H1 (cell line): ENCODE results near the gene AVPR1B. TPM values are rescaled to one million over a fixed set of nuclear protein-coding genes. Genes with fewer than 3 reads are reported as not detected.

Experiments
- CTCF ChIA-PET: fragments of 300-600 bp; sonication (Branson Sonifier 250); formaldehyde crosslinking; loops from one replicate; lab custom pipeline; 2021; ENCODE audit not compliant: partially characterized antibody; lab: Charles Lee
- POLR2A ChIA-PET: fragments of 300-600 bp; sonication (Branson Sonifier 250); formaldehyde crosslinking; loops from one replicate; lab custom pipeline; 2021; ENCODE audit warnings: inconsistent platforms; ENCODE audit not compliant: partially characterized antibody; lab: Charles Lee
- DNase-seq, 2 experiments: peaks; one replicate each; pipeline versions ENCODE4 v3.0.0 to v3.0.0-alpha.2; 2010 to 2022; ENCODE audit warnings: low spot score in 2 of 2, low read depth in 1 of 2, mixed read lengths in 1 of 2
- FAIRE-seq: peaks from 2 replicates; lab custom pipeline; 2011; peaks lifted over from hg19 to GRCh38; lab: Jason Lieb, UNC
- H2AFZ ChIP-seq: 2 replicates; pipeline ENCODE4 v1.8.1; 2012; ENCODE audit warnings: low read length, inconsistent platforms
- H2AK5ac ChIP-seq: 2 replicates; pipeline ENCODE4 v1.6.1; 2013; ENCODE audit warnings: low read depth, low read length
- H2BK120ac ChIP-seq: replicated peaks from 2 replicates; pipeline ENCODE3; 2013; ENCODE audit warnings: low read depth, low read length, inconsistent platforms
- H2BK12ac ChIP-seq: 2 replicates; pipeline ENCODE4 v1.6.1; 2013; ENCODE audit warnings: low read depth, low read length
- H2BK15ac ChIP-seq: 2 replicates; pipeline ENCODE4 v1.6.1; 2013; ENCODE audit warnings: low read length
- H2BK20ac ChIP-seq: 2 replicates; pipeline ENCODE4 v1.6.1; 2013; ENCODE audit warnings: low read length
- H2BK5ac ChIP-seq: 2 replicates; pipeline ENCODE4 v1.6.1; 2013; ENCODE audit warnings: low read depth, low read length
- H3K14ac ChIP-seq: 2 replicates; pipeline ENCODE4 v1.6.1; 2013; ENCODE audit warnings: inconsistent platforms; ENCODE audit not compliant: insufficient read length
- H3K18ac ChIP-seq: 2 replicates; pipeline ENCODE4 v1.6.1; 2013; ENCODE audit warnings: low read length; ENCODE audit errors: extremely low read depth
- H3K23ac ChIP-seq: 2 replicates; pipeline ENCODE4 v1.6.1; 2013; ENCODE audit warnings: inconsistent platforms; ENCODE audit not compliant: insufficient read length
- H3K23me2 ChIP-seq: 2 replicates; pipeline ENCODE4 v1.6.1; 2013; ENCODE audit warnings: low read depth, low read length
- H3K27ac ChIP-seq: 2 replicates; pipeline ENCODE4 v1.6.1; 2011; ENCODE audit warnings: low read depth, low read length, inconsistent platforms
- H3K27me3 ChIP-seq, 4 experiments: replicated peaks in 1 of 4; 1 replicate in 1 of 4; 2 replicates in 3 of 4; pipeline versions ENCODE4 v1.6.1 to v1.8.1; 2011 to 2013; ENCODE audit warnings: low read length in 3 of 4, mild to moderate bottlenecking in 3 of 4, inconsistent platforms in 2 of 4, mixed read lengths in 2 of 4, moderate library complexity in 1 of 4; ENCODE audit not compliant: control insufficient read depth in 3 of 4, insufficient read depth in 3 of 4; ENCODE audit errors: extremely low read depth in 1 of 4
- H3K36me3 ChIP-seq, 4 experiments: 2 replicates each; pipeline versions ENCODE4 v1.6.1 to v1.8.1; 2011 to 2013; ENCODE audit warnings: mild to moderate bottlenecking in 4 of 4, low read length in 3 of 4, moderate library complexity in 2 of 4, control low read depth in 1 of 4, inconsistent platforms in 1 of 4; ENCODE audit not compliant: insufficient read depth in 4 of 4, control insufficient read depth in 2 of 4
- H3K4ac ChIP-seq: replicated peaks from 2 replicates; pipeline ENCODE3; 2013; ENCODE audit warnings: low read length, low read depth, mixed read lengths, inconsistent platforms; ENCODE audit not compliant: insufficient read length
- H3K4me1 ChIP-seq, 4 experiments: replicated peaks in 1 of 4; 1 replicate in 1 of 4; 2 replicates in 3 of 4; pipeline versions ENCODE4 v1.6.1 to v1.8.1; 2011 to 2013; ENCODE audit warnings: low read length in 3 of 4, inconsistent platforms in 2 of 4, mixed read lengths in 1 of 4; ENCODE audit not compliant: insufficient read depth in 4 of 4, control insufficient read depth in 3 of 4
- H3K4me2 ChIP-seq, 2 experiments: 2 replicates each; pipeline versions ENCODE4 v1.6.1 to v1.8.1; 2011 to 2013; ENCODE audit warnings: low read depth in 2 of 2, low read length in 2 of 2, control low read depth in 1 of 2, inconsistent platforms in 1 of 2, mild to moderate bottlenecking in 1 of 2; ENCODE audit not compliant: insufficient read depth in 1 of 2
- H3K4me3 ChIP-seq, 4 experiments: fragments of 200-600, 300-600 bp in 1 of 4; sonication (generic), shearing (Covaris generic), sonication (Bioruptor Twin) in 1 of 4; 2 replicates each; pipeline versions ENCODE4 v1.5.1 to v1.8.1; 2011 to 2016; ENCODE audit warnings: low read length in 4 of 4, low read depth in 3 of 4, control low read depth in 2 of 4, inconsistent platforms in 2 of 4, mild to moderate bottlenecking in 2 of 4, mixed read lengths in 1 of 4, moderate library complexity in 1 of 4; ENCODE audit not compliant: insufficient read depth in 2 of 4; ENCODE audit errors: extremely low read depth in 1 of 4
- H3K56ac ChIP-seq: replicated peaks from 2 replicates; pipeline ENCODE3; 2013; ENCODE audit warnings: low read depth, mild to moderate bottlenecking, mixed read lengths, low read length, inconsistent platforms; ENCODE audit not compliant: insufficient read length
- H3K79me1 ChIP-seq: 2 replicates; pipeline ENCODE4 v1.6.1; 2013; ENCODE audit warnings: low read depth, low read length, control low read depth
- H3K79me2 ChIP-seq, 2 experiments: 2 replicates each; pipeline versions ENCODE4 v1.6.1 to v1.8.1; 2012 to 2013; ENCODE audit warnings: low read length in 2 of 2, mild to moderate bottlenecking in 2 of 2, inconsistent platforms in 1 of 2; ENCODE audit not compliant: insufficient read depth in 2 of 2, control insufficient read depth in 1 of 2
- H3K9ac ChIP-seq, 4 experiments: replicated peaks in 1 of 4; 1 replicate in 1 of 4; 2 replicates in 3 of 4; pipeline versions ENCODE4 v1.6.1 to v1.8.1; 2011 to 2013; ENCODE audit warnings: low read depth in 3 of 4, low read length in 3 of 4, control low read depth in 2 of 4, mild to moderate bottlenecking in 2 of 4, moderate library complexity in 2 of 4, inconsistent platforms in 1 of 4; ENCODE audit errors: extremely low read depth in 1 of 4
- H3K9me3 ChIP-seq, 2 experiments: 2 replicates each; pipeline versions ENCODE4 v1.6.1 to v1.8.1; 2012 to 2013; ENCODE audit warnings: mild to moderate bottlenecking in 2 of 2, moderate library complexity in 2 of 2, control low read depth in 1 of 2, inconsistent platforms in 1 of 2, low read depth in 1 of 2, low read length in 1 of 2, mixed read lengths in 1 of 2; ENCODE audit not compliant: insufficient read depth in 2 of 2
- H4K20me1 ChIP-seq, 2 experiments: replicated peaks in 1 of 2; 2 replicates each; pipeline versions ENCODE3 to v1.8.1; 2011 to 2013; ENCODE audit warnings: inconsistent platforms in 2 of 2, low read length in 2 of 2, mild to moderate bottlenecking in 1 of 2; ENCODE audit not compliant: insufficient read depth in 2 of 2, control insufficient read depth in 1 of 2
- H4K5ac ChIP-seq: 2 replicates; pipeline ENCODE4 v1.6.1; 2013; ENCODE audit warnings: low read length, low read depth, mixed read lengths, inconsistent platforms; ENCODE audit not compliant: insufficient read length
- H4K8ac ChIP-seq: 2 replicates; pipeline ENCODE4 v1.8.0; 2013; ENCODE audit warnings: mild to moderate bottlenecking, moderate library complexity, low read length, inconsistent platforms; ENCODE audit not compliant: insufficient read depth; ENCODE audit errors: extremely low read depth
- H4K91ac ChIP-seq: replicated peaks from 2 replicates; pipeline ENCODE3; 2013; ENCODE audit warnings: low read length, mixed read lengths, inconsistent platforms; ENCODE audit not compliant: insufficient read length
- BRCA1 ChIP-seq: IDR thresholded peaks from 2 replicates; pipeline ENCODE4 v1.6.1; 2012; ENCODE audit warnings: low read depth, low read length, improper control_type of control experiment
- EGR1 ChIP-seq: IDR thresholded peaks from 2 replicates; pipeline ENCODE4 v1.6.1; 2011; ENCODE audit warnings: low read depth, low read length, borderline replicate concordance
- JUN ChIP-seq: IDR thresholded peaks from 2 replicates; pipeline ENCODE4 v1.6.1; 2011; ENCODE audit warnings: low read depth, mild to moderate bottlenecking, improper control_type of control experiment, low read length
- KDM4A ChIP-seq: IDR thresholded peaks from one replicate; pipeline ENCODE4 v1.7.1; 2012; ENCODE audit warnings: low read depth, mild to moderate bottlenecking, moderate library complexity, low read length, inconsistent platforms; ENCODE audit not compliant: severe bottlenecking
- RAD21 ChIP-seq, 2 experiments: IDR thresholded peaks in 1 of 2; conservative IDR thresholded peaks in 1 of 2; 2 replicates each; pipeline ENCODE4 v1.6.1; 2011; ENCODE audit warnings: low read depth in 2 of 2, low read length in 2 of 2, improper control_type of control experiment in 1 of 2, inconsistent platforms in 1 of 2, mild to moderate bottlenecking in 1 of 2, moderate library complexity in 1 of 2
- RFX5 ChIP-seq: IDR thresholded peaks from 2 replicates; pipeline ENCODE4 v1.6.1; 2011; ENCODE audit warnings: low read depth, low read length, improper control_type of control experiment, borderline replicate concordance
- TAF1 ChIP-seq: IDR thresholded peaks from 2 replicates; pipeline ENCODE4 v1.6.1; 2011; ENCODE audit warnings: mild to moderate bottlenecking, low read depth, low read length
- WGBS, 2 experiments: shearing (Covaris generic) in 1 of 2; methylation state at CpG; one replicate each; pipeline versions ENCODE4 v1.1.6 to v1.1.7; 2013 to 2015; ENCODE audit warnings: low lambda C conversion rate in 2 of 2, mixed read lengths in 2 of 2, inconsistent platforms in 1 of 2, low coverage in 1 of 2, missing lambda C conversion rate in 1 of 2; ENCODE audit not compliant: insufficient replicate concordance in 2 of 2, insufficient coverage in 1 of 2, insufficient read length in 1 of 2; ENCODE audit errors: extremely low coverage in 1 of 2, missing lambda C conversion rate in 1 of 2; 5-methylcytosine and 5-hydroxymethylcytosine counted together
- polyA plus RNA-seq, 7 experiments: library from polyadenylated mRNA; depleted of rRNA in 3 of 7; stranded (reverse) in 5 of 7; unstranded in 2 of 7; fragments of >200 nt in 5 of 7; fragments of 200-250 nt in 2 of 7; gene quantifications; 1 replicate in 5 of 7; 2 replicates in 1 of 7; 4 replicates in 1 of 7; pipeline versions ENCODE4 v1.2.1 to v1.2.3, GENCODE V29; 2011 to 2013; ENCODE audit warnings: missing spikeins in 2 of 7, mixed read lengths in 2 of 7
- total RNA-seq: library from RNA; stranded (reverse); fragmentation: NEBNext Ultra II Directional; extraction: Animal tissue kit (Norgen Biotek cat#: 25700); gene quantifications from 2 replicates; pipeline ENCODE4 v1.2.1, GENCODE V29; 2021

AVPR1B gene
- total and polyA plus RNA-seq, 2 of the 8 experiments (the other 6 are each of a cell fraction or from before 2014, with no cell fraction given) = 0.29 to 0.50 TPM

GRCh38 chr1:206065547-206066145 is 51.5 kb downstream of the AVPR1B start:
- 79% methylated on average over 4 of the region's 4 CpGs; no CpG with 5 or more reads in 1 of the 2 experiments for WGBS, 2 experiments
- CTCF ChIA-PET = no interaction called here

More at GRCh38 chr1:206065547-206066145, 51.5 kb downstream of the AVPR1B start:
- Histone ChIP-seq H2BK20ac (no peak overlapping the region), H4K20me1 (no peaks in the 10 kb centered on the region), H3K79me2 (no peaks in the 10 kb centered on the region), H3K56ac (no peak overlapping the region), H2AK5ac (no peak overlapping the region), H3K23ac (no peak overlapping the region), H3K18ac (no peak overlapping the region), H4K8ac (no peak overlapping the region), H3K23me2 (no peaks in the 10 kb centered on the region; the same call in 1 of the 2 replicates), H3K9me3 (peaks cover 8 to 12% of the 10 kb centered on the region in 2 experiments; a peak in 3 of 4 replicates), H4K5ac (no peak overlapping the region), H2BK5ac (no peak overlapping the region), H3K14ac (no peak overlapping the region), H2BK15ac (no peak overlapping the region), H3K4me2 (no peak overlapping the region), H3K4me1 (no peaks in the 10 kb centered on the region), H2BK120ac (no peak overlapping the region), H3K4ac (no peak overlapping the region), H3K79me1 (no peaks in the 10 kb centered on the region), H3K36me3 (no peaks in the 10 kb centered on the region), H3K27me3 (no peaks in the 10 kb centered on the region), H3K4me3 (no peak overlapping the region), H3K27ac (no peak overlapping the region), H2BK12ac (no peak overlapping the region), H4K91ac (no peak overlapping the region), H3K9ac (no peak overlapping the region), H2AFZ (no peak overlapping the region)
- TF ChIP-seq TAF1 (no peak), KDM4A (no peak), RFX5 (no peak), EGR1 (no peak), JUN (no peak), RAD21 (IDR thresholded peaks at IDR 0.05 in 1 of 2, conservative IDR thresholded peaks at IDR 0.05 in 1 of 2; ENCODE audit: low read depth in 2 of 2, low read length in 2 of 2) (no peak), BRCA1 (no peak)
- FAIRE-seq (no peak), DNase-seq (no peak)
- POLR2A ChIA-PET = no interaction called here
